Epithelial cell of proximal tubule (primary cell): ENCODE data around the gene ERBB3. TPM values are rescaled to one million over a fixed set of nuclear protein-coding genes. Genes with fewer than 3 reads are reported as not detected.

Experiments
- DNase-seq: peaks from one replicate; pipeline ENCODE4 v3.0.0-alpha.2; 2011; ENCODE audit warnings: low read depth
- H3K4me3 ChIP-seq: 2 replicates; pipeline ENCODE4 v1.5.1; 2011; ENCODE audit warnings: low read depth, mild to moderate bottlenecking, low read length
- CTCF ChIP-seq: conservative IDR thresholded peaks from 2 replicates; pipeline ENCODE4 v1.5.1; 2012; ENCODE audit warnings: low read depth, mild to moderate bottlenecking, low read length
- total RNA-seq: library from RNA; depleted of rRNA; stranded (reverse); fragments of >200 nt; gene quantifications from 2 replicates; pipeline ENCODE4 v1.2.3, GENCODE V29; 2015

ERBB3 gene
- total RNA-seq, 1 donor from 2014 or later: 24.2 TPM

- DNase-seq: no peak
- peak overlapping the region; percentile 85 for H3K4me3 ChIP-seq
- TF ChIP-seq CTCF: peak; percentile 23
Observed at GRCh38 chr12:56080556-56081138, 682 bp downstream of the ERBB3 start.

GRCh38 chr12:56081393-56082347 is 1.7 kb downstream of the ERBB3 start:
- peak overlapping the region; percentile 85 for H3K4me3 ChIP-seq
- no peak for TF ChIP-seq CTCF
- DNase-seq: no peak

- no peak overlapping the region for H3K4me3 ChIP-seq
- TF ChIP-seq CTCF: no peak
- no peak for DNase-seq
Observed at GRCh38 chr12:56082382-56082781, 2.4 kb downstream of the ERBB3 start.

GRCh38 chr12:56082967-56083366 is 3.0 kb downstream of the ERBB3 start:
- no peak overlapping the region for H3K4me3 ChIP-seq
- no peak for TF ChIP-seq CTCF
- no peak for DNase-seq

- no peak overlapping the region for H3K4me3 ChIP-seq
- no peak for DNase-seq
- TF ChIP-seq CTCF: peak; percentile 50
Observed at GRCh38 chr12:56084958-56085543, 5.1 kb downstream of the ERBB3 start.

GRCh38 chr12:56086096-56086495 is 6.1 kb downstream of the ERBB3 start:
- no peak overlapping the region for H3K4me3 ChIP-seq
- no peak for DNase-seq
- TF ChIP-seq CTCF: no peak
